ES-I3 (cell line): ENCODE measurements around the gene INPP4A.

Experiments used
- H3K36me3 ChIP-seq: 2 replicates; pipeline ENCODE4 v1.6.1; 2013; ENCODE audit warnings: mild to moderate bottlenecking, low read length, control low read depth, moderate library complexity; ENCODE audit not compliant: insufficient read depth
- H3K4me1 ChIP-seq: 2 replicates; pipeline ENCODE4 v1.6.1; 2013; ENCODE audit warnings: mild to moderate bottlenecking, control low read depth, low read length; ENCODE audit not compliant: insufficient read depth
- H3K9ac ChIP-seq: 2 replicates; pipeline ENCODE4 v1.6.1; 2013; ENCODE audit warnings: low read depth, mild to moderate bottlenecking, low read length, moderate library complexity
- H3K9me3 ChIP-seq: 2 replicates; pipeline ENCODE4 v1.6.1; 2013; ENCODE audit warnings: mild to moderate bottlenecking, low read length, moderate library complexity; ENCODE audit not compliant: control insufficient read depth, insufficient read depth

INPP4A gene

GRCh38 chr2:98509542-98510321 is 65.1 kb downstream of the INPP4A start:
- H3K36me3 ChIP-seq, result no peaks in the 10 kb centered on the region; the same call in 1 of the 2 replicates
- no peaks in the 10 kb centered on the region for H3K9me3 ChIP-seq
- H3K4me1 ChIP-seq, result no peaks in the 10 kb centered on the region
- no peak overlapping the region for H3K9ac ChIP-seq

- no peaks in the 10 kb centered on the region; the same call in 1 of the 2 replicates for H3K36me3 ChIP-seq
- H3K4me1 ChIP-seq, result no peaks in the 10 kb centered on the region
- no peaks in the 10 kb centered on the region for H3K9me3 ChIP-seq
- H3K9ac ChIP-seq, result no peak overlapping the region
These were observed 65.6 kb downstream of the INPP4A start for GRCh38 chr2:98510322-98510662.

- Histone ChIP-seq H3K4me1 (no peaks in the 10 kb centered on the region), H3K9ac (no peak overlapping the region), H3K9me3 (no peaks in the 10 kb centered on the region), H3K36me3 (no peaks in the 10 kb centered on the region; the same call in 1 of the 2 replicates)
These were observed 67.3 kb downstream of the INPP4A start for GRCh38 chr2:98511981-98512380.

GRCh38 chr2:98512699-98513098 is 68.0 kb downstream of the INPP4A start:
- H3K36me3 ChIP-seq, result no peaks in the 10 kb centered on the region; the same call in 1 of the 2 replicates
- H3K9me3 ChIP-seq, result no peaks in the 10 kb centered on the region
- no peak overlapping the region for H3K9ac ChIP-seq
- no peaks in the 10 kb centered on the region for H3K4me1 ChIP-seq

- H3K4me1 ChIP-seq, result no peaks in the 10 kb centered on the region
- no peak overlapping the region for H3K9ac ChIP-seq
- no peaks in the 10 kb centered on the region for H3K9me3 ChIP-seq
- no peaks in the 10 kb centered on the region for H3K36me3 ChIP-seq
These were observed 69.5 kb downstream of the INPP4A start for GRCh38 chr2:98514096-98514639.

GRCh38 chr2:98514879-98515249 is 70.2 kb downstream of the INPP4A start:
- Histone ChIP-seq H3K4me1 (no peaks in the 10 kb centered on the region), H3K9me3 (no peaks in the 10 kb centered on the region), H3K9ac (no peak overlapping the region), H3K36me3 (no peaks in the 10 kb centered on the region)

GRCh38 chr2:98515250-98515991 is 70.8 kb downstream of the INPP4A start:
- H3K9ac ChIP-seq, result no peak overlapping the region
- no peaks in the 10 kb centered on the region for H3K36me3 ChIP-seq
- no peaks in the 10 kb centered on the region for H3K9me3 ChIP-seq
- no peaks in the 10 kb centered on the region for H3K4me1 ChIP-seq

- H3K9ac ChIP-seq, result no peak overlapping the region
- H3K9me3 ChIP-seq, result no peaks in the 10 kb centered on the region
- H3K4me1 ChIP-seq, result no peaks in the 10 kb centered on the region
- no peaks in the 10 kb centered on the region for H3K36me3 ChIP-seq
These were observed 71.9 kb downstream of the INPP4A start for GRCh38 chr2:98516571-98516970.

- H3K9ac ChIP-seq, result no peak overlapping the region
- H3K4me1 ChIP-seq, result no peaks in the 10 kb centered on the region
- H3K36me3 ChIP-seq, result no peaks in the 10 kb centered on the region
- no peaks in the 10 kb centered on the region for H3K9me3 ChIP-seq
These were observed 73.0 kb downstream of the INPP4A start for GRCh38 chr2:98517636-98518035.

GRCh38 chr2:98518101-98518500 is 73.4 kb downstream of the INPP4A start:
- Histone ChIP-seq H3K36me3 (no peaks in the 10 kb centered on the region), H3K4me1 (no peaks in the 10 kb centered on the region), H3K9ac (no peak overlapping the region), H3K9me3 (no peaks in the 10 kb centered on the region)

GRCh38 chr2:98519156-98519555 is 74.5 kb downstream of the INPP4A start:
- Histone ChIP-seq H3K9ac (no peak overlapping the region), H3K36me3 (no peaks in the 10 kb centered on the region), H3K9me3 (no peaks in the 10 kb centered on the region), H3K4me1 (no peaks in the 10 kb centered on the region)

- no peaks in the 10 kb centered on the region for H3K9me3 ChIP-seq
- no peaks in the 10 kb centered on the region for H3K4me1 ChIP-seq
- H3K36me3 ChIP-seq, result no peaks in the 10 kb centered on the region
- H3K9ac ChIP-seq, result no peak overlapping the region
These were observed 75.2 kb downstream of the INPP4A start for GRCh38 chr2:98519851-98520250.

- Histone ChIP-seq H3K9me3 (no peaks in the 10 kb centered on the region), H3K4me1 (no peaks in the 10 kb centered on the region), H3K36me3 (no peaks in the 10 kb centered on the region), H3K9ac (no peak overlapping the region)
These were observed 76.1 kb downstream of the INPP4A start for GRCh38 chr2:98520806-98521205.

- Histone ChIP-seq H3K4me1 (no peaks in the 10 kb centered on the region), H3K9me3 (no peaks in the 10 kb centered on the region), H3K9ac (no peak overlapping the region), H3K36me3 (no peaks in the 10 kb centered on the region)
These were observed 76.6 kb downstream of the INPP4A start for GRCh38 chr2:98521266-98521665.

GRCh38 chr2:98522854-98523253 is 78.2 kb downstream of the INPP4A start:
- H3K9ac ChIP-seq, result no peak overlapping the region
- peaks cover 3% of the 10 kb centered on the region; the same call in 1 of the 2 replicates for H3K36me3 ChIP-seq
- H3K4me1 ChIP-seq, result no peaks in the 10 kb centered on the region
- peaks cover 5% of the 10 kb centered on the region; the same call in 1 of the 2 replicates for H3K9me3 ChIP-seq
